ENCODE results near the gene DND1. TPM values are rescaled to one million over a fixed set of nuclear protein-coding genes. Genes with fewer than 3 reads are reported as not detected.

DND1 gene
- polyA plus RNA-seq, 2 of the 4 experiments (the other 2 are of a cell fraction) = 0.63 to 1.0 TPM

GRCh38 chr5:140631036-140631417, 42.3 kb downstream of the DND1 start:
- H3K4me3 ChIP-seq = no peak overlapping the region
- TF ChIP-seq NR3C1 (IDR thresholded peaks at IDR 0.05) (no peak), FOSL2 (IDR thresholded peaks at IDR 0.05) (no peak), FOSL2 (CRISPR knock-in tag; IDR thresholded peaks at IDR 0.05) (no peak), MYC (IDR thresholded peaks at IDR 0.05; ENCODE audit: borderline replicate concordance, low read length) (no peak), GATA3 (IDR thresholded peaks at IDR 0.05; ENCODE audit: borderline replicate concordance) (no peak), KDM1A (IDR thresholded peaks at IDR 0.05; ENCODE audit: low read depth) (no peak), POLR2A (IDR thresholded peaks at IDR 0.05; ENCODE audit: low read length) (no peak), KDM5A (IDR thresholded peaks at IDR 0.05) (no peak), CBX2 (IDR thresholded peaks at IDR 0.05; ENCODE audit: borderline replicate concordance, low read depth) (no peak), ZC3H11A (IDR thresholded peaks at IDR 0.05) (no peak), CBX8 (IDR thresholded peaks at IDR 0.05) (no peak), E2F6 (IDR thresholded peaks at IDR 0.05; ENCODE audit: borderline replicate concordance, low read depth) (no peak), CHD2 (IDR thresholded peaks at IDR 0.05; ENCODE audit: low read length, partially characterized antibody) (no peak), FOSB (CRISPR knock-in tag; IDR thresholded peaks at IDR 0.05) (no peak), EP300 (IDR thresholded peaks at IDR 0.05) (no peak), REST (IDR thresholded peaks at IDR 0.05) (no peak), ESRRA (IDR thresholded peaks at IDR 0.05; ENCODE audit: borderline replicate concordance, low read length) (no peak)
- POLR2A ChIA-PET = interaction anchor here (1.2 kb wide), 1 partner anchor 67 kb away, joined by 3 read pairs; no protein-coding TSS in a partner anchor
- peaks cover 32% of the 10 kb centered on the region for H3K4me1 ChIP-seq
- H3K4me2 ChIP-seq = no peak overlapping the region
- CTCF ChIA-PET = interaction anchor here (1.0 to 2.5 kb wide), 4 partner anchors 8 to 64 kb away, joined by 3 to 8 read pairs (median 3); no protein-coding TSS in a partner anchor
- WGBS (ENCODE audit: missing lambda C conversion rate) = 90% methylated on average over 4 of the region's 4 CpGs
- no peak for ATAC-seq
- peaks cover 20% of the 10 kb centered on the region for H3K9me3 ChIP-seq
- no peak for FAIRE-seq
- DNase-seq (ENCODE audit: low read depth in 1 of 2, low spot score in 1 of 2) = no peak
- H3K27ac ChIP-seq = peak overlapping the region in 1 of 2 experiments; percentile 57; a peak in 2 of 6 replicates

GRCh38 chr5:140630292-140631035, 42.9 kb downstream of the DND1 start:
- WGBS (ENCODE audit: missing lambda C conversion rate) = 44% methylated on average over 2 of the region's 2 CpGs
- TF ChIP-seq CTCF (IDR thresholded peaks at IDR 0.05) (no peak), ZFP36 (IDR thresholded peaks at IDR 0.05; ENCODE audit: borderline replicate concordance, partially characterized antibody) (no peak), SMC3 (IDR thresholded peaks at IDR 0.05) (no peak), NR3C1 (IDR thresholded peaks at IDR 0.05) (no peak), POLR2A (IDR thresholded peaks at IDR 0.05; ENCODE audit: low read length) (no peak), PHF8 (IDR thresholded peaks at IDR 0.05; ENCODE audit: borderline replicate concordance, low read depth) (no peak), SREBF2 (IDR thresholded peaks at IDR 0.05) (no peak), RARB (CRISPR knock-in tag; IDR thresholded peaks at IDR 0.05) (no peak), HOXB13 (CRISPR knock-in tag; IDR thresholded peaks at IDR 0.05; ENCODE audit: low read depth) (no peak), EHF (CRISPR knock-in tag; IDR thresholded peaks at IDR 0.05) (no peak), MAFK (IDR thresholded peaks at IDR 0.05; ENCODE audit: partially characterized antibody) (no peak), KDM5A (IDR thresholded peaks at IDR 0.05) (no peak)
- ATAC-seq (no peak), FAIRE-seq (no peak), DNase-seq (ENCODE audit: low read depth in 1 of 2, low spot score in 1 of 2) (no peak)
- Histone ChIP-seq H3K4me1 (peaks cover 32% of the 10 kb centered on the region), H3K9me3 (peaks cover 20% of the 10 kb centered on the region), H3K4me2 (peak overlapping the region; percentile 11; the same call in 1 of the 3 replicates), H3K27ac (peak overlapping the region in 1 of 2 experiments; percentile 57; a peak in 2 of 6 replicates), H3K4me3 (no peak overlapping the region)
- ChIA-PET POLR2A (interaction anchor here (1.2 kb wide), 1 partner anchor 66 kb away, joined by 3 read pairs; no protein-coding TSS in a partner anchor), CTCF (interaction anchor here (1.0 to 2.5 kb wide), 5 partner anchors 8 to 258 kb away, joined by 3 to 8 read pairs (median 3); no protein-coding TSS in a partner anchor)

Measured in A549 (cell line).